Stimulated activated CD4-positive, alpha-beta T cell treated with anti-CD3 and anti-CD28 coated beads, Interleukin-1b, Interleukin-23, amount 100 ng/mL, for 24 hours (primary cell): ENCODE results near the gene C1orf50.
"Not testable (repeated sequence)": the region's sequence is repeated elsewhere in the genome, so short reads cannot be mapped to it uniquely, and the experiment has no call there.

Experiments
- DNase-seq, 4 experiments: peaks; one replicate each; pipeline ENCODE4 v3.0.0-alpha.2; 2020; ENCODE audit warnings: low read depth in 4 of 4, low spot score in 1 of 4

C1orf50 gene

DNA sequence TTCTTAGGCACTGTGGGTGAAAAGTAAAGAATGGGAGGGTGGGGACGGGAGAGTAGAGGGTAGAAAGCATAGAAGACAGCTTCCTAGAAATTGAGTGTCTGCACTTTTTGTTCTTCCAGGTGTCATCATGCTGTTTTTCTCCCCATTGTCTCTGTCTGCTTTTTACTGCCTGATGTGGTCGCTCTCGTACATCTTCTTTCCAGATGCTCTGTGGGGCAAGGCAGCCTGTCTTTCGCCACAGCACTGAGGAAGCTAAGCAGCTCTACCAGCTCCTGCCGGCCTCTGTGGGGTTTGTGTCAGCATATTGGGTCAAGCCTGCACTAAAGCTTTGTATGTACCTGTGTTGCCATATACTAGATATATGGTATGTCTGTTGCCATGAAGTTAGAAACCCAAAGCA is 30.9 kb downstream of the C1orf50 start:
- no peak for DNase-seq

DNA sequence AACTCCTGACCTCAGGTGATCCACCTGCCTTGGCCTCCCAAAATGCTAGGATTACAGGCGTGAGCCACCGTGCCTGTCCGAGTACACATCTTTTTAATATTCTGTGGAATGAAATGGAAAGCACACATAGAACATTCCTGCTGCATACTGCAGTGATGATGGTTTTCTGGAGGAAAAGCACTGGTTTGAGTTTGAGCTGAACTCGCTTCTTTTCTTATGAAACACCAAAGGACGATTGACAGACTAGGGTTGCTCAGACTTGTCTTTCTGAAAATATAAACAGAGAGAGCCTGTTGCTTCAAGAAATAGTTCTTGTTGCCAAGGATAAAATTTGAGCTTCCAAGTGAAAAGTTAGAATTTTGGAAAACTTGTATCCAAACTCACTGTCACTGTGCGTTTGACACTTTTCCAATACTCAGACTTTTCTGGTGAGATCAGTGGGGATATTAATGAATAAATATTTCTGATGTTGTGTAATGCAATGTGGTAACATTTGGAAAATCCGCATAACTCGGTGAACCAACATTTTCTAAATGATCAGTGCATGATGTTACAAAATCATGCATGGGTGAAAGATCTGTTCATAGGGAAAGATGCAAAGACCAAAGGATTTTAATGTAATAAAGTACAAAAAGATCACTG is 34.9 kb downstream of the C1orf50 start:
- no peak for DNase-seq

DNA sequence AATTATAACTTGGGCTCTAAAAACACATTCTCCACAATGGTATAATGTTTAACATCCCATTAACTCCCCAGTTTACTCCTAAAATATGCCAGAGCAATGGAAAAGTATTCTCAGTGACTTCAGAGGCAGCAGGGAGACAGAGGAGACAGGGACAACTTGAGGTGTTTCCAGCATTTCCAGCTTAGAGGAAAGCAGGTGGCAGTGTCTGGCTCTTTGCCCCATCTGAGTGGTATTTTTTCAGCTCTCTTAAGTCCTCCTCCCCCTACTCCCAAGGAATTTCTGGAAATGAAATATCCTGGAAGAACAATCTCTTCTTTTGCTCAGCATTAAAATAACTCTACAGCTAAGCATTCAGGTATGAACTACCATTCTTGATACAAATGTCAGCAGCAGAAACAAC is 39.1 kb downstream of the C1orf50 start:
- no peak for DNase-seq

DNA sequence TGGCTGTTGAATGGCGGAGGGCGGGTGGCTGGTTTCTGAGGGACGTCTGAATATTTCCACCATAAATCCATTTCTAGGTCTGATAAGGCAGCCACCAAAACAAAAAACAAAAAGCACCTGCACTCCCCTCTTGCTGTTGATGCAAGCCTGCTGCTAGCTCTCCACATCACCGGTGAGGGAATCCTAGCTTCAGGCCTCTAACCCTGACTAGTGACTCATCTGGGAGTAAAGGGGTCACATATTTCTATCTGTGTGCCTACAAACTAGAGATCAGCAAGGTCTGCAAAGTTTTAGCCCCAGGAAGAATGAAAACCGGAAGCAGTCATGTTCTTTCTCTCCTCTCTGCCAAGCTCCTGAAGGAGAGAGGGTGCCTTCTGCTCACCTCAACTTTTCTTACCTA is 39.5 kb downstream of the C1orf50 start:
- no peak for DNase-seq

DNA sequence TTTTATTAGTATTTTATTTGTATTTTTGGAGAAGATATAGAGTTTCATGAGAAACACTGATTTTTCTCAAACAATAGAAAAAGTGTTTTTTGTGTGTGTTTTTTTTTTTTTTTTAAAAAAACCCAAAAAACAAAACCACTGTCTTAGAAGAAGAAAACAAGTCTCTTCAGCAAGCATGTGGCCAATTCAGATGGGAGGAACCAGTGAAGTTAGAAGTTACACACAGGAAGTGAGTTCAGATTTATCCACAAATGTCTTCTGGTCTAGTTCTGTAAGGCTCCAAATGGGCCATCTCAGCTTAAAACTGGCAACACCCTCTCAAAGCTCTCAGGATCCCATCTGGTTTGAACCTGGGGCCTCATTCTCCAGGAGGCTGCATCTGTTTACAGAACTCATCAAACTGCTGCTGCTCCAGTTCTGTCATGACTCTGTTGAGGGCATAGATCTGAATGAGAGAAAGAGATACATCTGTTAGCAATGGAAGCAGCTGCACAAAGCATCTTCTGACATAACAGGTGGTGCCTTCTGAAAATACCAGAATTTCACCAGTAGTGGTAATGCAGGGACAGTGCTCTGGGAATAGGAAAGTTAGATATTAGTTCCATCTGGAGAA is 40.1 kb downstream of the C1orf50 start:
- DNase-seq: no peak

DNA sequence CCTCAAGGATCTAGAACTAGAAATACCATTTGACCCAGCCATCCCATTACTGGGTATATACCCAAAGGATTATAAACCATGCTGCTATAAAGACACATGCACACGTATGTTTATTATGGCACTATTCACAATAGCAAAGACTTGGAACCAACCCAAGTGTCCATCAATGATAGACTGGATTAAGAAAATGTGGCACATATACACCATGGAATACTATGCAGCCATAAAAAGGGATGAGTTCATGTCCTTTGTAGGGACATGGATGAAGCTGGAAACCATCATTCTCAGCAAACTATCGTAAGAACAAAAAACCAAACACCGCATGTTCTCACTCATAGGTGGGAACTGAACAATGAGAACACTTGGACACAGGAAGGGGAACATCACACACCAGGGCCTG is 47.8 kb downstream of the C1orf50 start:
- not testable (repeated sequence) for DNase-seq

DNA sequence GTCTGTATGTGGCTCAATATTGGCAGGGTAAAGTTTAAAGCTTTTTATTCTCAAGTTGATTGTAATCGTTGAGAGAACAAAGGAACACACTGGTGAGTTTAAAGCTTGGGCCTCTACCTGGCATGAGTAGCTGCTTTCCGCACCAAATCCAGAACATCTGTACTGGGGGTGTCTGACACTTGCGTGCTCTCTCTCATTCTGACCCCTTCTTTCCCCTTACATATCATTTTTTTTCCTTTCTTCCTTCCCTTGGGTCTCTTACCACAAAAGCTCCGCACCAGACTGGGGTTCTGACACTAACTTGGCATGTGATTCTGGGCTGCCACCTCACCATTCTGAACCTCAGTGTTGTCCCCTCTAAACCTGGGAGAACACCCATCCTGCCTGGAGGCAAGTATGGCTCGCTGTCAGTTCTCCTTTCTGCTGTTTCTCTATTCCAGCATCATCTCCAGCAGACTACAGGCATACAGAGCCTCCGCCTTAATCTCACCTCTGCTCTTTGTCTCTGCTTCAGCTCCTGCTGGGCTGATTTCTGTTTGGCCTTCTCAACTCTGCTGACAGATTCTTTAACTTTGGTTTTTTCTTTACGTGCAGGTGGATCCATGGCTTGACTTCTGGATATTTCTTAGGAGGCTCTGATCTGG is 49.0 kb downstream of the C1orf50 start:
- DNase-seq: no peak

DNA sequence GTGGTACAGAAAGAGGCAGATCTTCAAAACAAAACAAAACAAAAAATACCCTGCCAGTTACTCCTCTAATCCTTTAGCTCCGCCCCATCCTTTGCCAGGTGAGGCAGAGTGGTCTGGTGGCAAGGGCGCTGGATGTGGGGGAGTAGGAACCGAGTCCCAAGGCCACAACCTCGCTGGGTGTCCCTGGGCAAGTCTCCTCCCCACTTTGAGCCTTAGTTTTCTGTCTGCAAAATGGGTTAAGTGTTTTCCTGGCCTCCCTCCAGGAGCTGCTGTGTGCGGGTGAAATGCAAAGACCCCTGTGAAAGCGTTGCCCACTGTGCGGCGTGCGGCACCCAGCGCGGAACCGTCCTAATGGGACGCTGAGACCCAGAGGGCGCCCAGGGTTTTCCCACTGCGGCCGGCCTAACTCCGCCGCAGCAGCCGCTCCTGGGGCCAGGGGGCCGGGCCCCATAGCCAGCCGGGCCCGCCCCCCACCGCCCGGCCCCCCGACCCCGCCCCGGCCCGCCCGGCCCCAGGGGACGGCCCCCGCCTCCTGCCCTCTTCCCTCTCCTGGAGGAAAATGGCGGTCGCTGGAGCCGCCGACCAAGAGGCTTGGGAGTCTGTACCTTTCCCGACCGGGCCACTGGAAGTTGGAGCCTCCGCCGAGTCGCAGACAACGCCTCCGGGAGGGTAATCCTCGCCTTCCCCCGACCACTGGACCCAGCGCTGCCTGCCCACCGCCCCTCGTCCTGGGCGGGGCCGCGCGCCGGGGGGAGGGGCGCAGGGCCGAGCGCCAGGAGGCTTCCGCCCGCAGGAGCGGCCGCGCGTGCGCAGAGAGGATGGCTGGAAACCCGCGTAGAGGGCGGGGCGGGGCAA is 49.8 kb downstream of the C1orf50 start, which contains the start of the genes ERMAP and SVBP:
ERMAP (plus strand) TSS at position 538 of the 855 bp plus-strand sequence. CDS start 13,327 bp downstream, outside the sequence.
SVBP (minus strand) TSS at position 813 of the 855 bp plus-strand sequence. CDS start 853 bp downstream, outside the sequence.
- DNase-seq: peak; percentile 87 to 96 (median 92)

DNA sequence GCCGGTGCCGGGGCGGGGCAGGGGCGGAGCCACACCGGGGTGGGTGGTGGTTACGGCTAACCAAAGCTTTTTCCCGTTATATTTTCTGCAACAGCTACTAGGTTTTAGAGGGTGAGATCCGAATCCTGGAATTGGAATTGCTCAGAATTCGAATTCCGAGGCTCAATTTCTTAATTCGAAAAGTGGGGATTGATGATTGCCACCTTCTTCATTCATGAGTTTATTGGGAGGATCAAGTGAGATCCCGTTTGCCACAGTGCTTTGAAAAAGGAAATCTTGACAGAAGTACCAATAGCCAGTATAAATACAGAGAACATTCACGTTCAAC is 50.4 kb downstream of the C1orf50 start:
- no peak for DNase-seq

DNA sequence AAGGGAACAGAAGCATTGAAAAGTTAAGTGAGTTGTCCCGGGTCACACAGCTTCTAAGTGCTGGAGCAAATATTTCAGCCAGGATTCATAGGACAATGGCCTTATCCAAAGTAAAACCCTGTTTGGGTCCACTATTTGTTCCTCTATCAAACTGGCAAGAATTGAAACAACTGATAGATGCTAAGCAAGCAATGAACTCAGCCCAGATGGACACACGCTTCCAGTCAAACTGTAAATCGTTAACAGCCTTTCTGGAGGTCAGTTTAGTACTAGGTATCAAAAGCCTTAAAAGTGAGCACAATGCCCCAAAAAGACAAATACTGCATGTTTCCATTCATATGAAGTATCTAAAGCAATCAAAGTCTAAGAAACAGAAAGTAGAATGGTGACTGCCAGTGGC is 50.9 kb downstream of the C1orf50 start:
- DNase-seq: no peak

DNA sequence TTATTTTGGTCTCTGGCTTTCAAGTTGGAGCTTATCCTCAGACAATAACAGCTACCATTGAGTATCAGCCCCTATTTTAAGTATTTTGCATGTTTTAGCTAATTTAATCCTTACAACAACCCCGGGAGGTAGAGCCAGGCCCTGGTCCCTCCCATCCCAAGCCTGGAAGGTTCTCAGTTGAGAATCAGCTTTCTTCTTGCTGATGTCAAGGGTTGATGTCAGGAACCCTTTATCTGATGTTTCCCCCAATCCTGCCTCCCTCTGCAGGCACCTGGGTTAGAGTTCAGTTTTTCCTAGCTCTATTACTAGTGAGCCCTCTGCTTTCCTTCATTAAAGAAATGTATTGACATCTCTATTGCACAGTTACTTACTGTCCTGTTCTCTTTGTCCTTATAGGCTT is 53.8 kb downstream of the C1orf50 start:
- no peak for DNase-seq

DNA sequence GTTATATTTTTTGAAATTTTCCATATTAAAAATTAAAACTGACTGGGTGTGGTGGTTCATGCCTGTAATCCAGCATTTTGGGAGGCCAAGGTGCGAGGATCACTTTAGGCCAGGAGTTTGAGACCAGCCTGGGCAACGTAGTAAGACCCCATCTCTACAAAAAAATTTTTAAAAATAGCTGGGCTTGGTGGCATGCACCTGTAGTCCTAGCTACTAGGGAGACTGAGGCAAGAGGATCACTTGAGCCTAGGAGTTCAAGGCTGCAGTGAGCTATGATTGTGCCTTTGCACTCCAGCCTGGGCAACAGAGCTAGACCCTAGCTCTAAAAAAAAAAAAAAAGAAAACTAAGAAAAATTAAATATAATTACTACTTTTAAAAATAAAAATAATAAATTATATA is 54.6 kb downstream of the C1orf50 start:
- no peak for DNase-seq

DNA sequence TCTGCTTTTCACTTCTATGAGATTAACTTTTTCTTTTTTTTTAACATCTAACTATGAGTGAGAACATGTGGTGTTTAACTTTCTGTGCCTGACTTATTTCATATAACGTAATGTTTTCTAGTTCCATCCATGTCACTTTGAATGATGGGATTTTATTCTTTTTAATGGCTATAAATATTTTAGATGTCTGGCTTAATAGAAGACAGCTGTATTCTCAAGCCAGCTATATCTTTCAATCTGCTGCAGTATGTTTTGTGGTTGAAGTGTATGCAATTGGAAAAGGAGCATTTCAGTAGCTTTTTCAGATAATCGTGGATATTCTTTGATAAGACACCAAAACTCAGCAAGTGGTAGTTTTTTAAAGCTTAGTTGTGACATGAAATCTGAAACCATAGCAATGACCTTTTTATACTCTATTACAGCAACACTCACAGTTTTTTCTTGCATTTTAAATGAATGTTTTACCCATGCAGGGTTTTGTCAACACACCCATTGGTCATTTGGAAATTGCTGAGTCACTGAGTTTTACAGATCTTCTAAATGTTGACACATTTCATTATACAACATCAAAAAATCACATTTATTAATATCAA is 55.8 kb downstream of the C1orf50 start:
- DNase-seq: no peak

DNA sequence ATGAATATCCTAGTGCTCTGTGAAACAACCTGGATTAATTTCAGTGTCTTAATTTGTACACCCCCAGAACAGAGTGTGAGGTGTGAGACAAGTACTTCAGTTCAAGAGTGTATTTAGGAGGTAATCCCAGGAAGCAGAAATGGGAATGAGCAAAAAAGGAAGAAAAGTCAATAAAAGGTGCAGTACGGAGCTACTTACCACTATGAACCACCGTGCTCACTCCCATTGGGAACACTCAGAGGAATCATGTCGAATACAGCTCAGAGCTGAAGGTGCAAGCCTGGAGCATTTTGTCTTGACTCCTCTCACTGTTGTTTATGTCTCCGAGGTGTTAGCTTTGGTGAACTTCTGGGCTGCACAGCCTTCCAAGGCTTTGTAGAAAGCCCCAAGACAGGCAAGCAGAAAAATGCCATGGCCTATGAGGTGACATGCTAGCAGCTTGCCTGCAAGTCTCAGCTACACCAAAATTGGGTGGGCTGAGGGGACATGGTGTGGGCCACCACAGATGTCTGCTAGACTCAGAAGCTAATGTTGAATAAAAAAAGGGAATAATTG is 57.5 kb downstream of the C1orf50 start:
- DNase-seq: no peak

DNA sequence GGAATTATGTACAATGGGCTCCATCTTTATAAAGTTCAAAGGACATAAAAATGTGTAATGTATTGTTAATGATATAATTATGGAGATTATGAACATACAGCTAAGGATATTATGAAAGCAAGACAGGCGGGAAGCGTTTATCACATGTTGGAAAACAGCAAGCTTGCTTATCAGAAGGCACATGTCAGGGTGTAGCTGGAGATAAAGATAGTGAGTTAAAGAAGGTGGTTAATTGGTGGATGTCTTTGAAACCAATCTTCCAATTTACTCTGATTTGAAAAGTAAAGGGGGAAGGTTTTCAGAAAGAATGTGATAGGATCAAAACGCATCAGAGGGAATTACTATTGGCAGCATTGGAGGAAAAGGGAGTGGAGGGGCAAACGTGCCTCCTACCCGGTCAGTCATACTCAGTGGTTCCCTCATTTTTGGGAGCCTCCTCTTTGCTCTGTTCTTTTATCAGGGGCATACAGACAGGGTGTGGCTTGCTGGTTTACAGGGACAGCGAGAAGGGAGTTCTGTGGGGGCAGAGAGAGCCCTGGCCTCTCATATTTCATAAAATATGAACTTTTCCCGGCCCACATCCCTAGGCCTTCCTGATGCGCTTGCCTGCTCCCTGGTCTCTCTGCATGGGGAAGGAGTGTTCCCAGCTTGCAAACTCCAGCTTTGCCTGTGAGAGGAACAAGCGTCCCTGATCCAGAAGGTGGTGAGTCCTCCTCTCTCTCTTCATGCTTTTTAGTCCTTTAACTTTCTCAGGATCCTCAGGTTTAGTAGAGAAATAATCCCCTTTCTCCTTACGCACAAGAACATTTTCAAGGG is 58.2 kb downstream of the C1orf50 start:
- no peak for DNase-seq
